ENCODE results near the gene IL6R.

Gene IL6R

DNA sequence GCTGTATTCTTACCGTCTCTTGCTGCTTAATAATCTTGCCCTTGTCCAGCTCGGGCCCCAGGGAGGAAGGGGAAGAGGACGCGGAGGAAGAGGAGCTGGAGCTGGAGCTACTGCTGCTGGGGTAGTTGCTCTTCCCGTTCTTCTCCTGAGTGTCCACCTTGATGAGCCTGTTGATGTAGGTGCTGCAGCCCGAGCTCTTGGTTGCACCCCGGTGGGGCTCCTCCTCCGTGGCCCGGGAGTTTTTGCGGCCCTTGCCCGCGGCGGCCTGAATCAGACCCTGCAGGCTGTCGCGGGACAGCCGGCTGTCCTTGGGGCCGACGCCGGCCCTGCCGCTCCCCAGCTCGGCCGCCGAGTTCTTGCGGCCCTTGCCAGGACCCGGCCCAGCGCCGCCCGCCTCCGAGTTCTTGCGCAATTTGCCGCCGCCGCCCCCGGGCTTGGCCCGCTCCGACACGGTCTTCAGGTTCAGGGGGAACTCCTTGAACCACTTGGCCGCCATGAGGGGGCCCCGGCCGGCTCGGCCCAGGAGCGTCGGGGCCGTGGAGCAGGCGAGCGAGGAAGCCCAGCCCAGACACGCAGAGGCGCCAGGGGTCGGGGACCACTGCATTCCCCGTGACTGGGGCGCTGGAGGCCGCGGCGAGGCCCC lies 96.4 kb downstream of the IL6R start:
- Histone ChIP-seq H3K4me3 (replicated peaks; ENCODE audit: insufficient read depth, low read length) (no peak overlapping the region), H3K27me3 (ENCODE audit: insufficient read depth, poor library complexity, severe bottlenecking) (peaks cover 53% of the 10 kb centered on the region), H3K27ac (replicated peaks) (no peak overlapping the region)
- no peak for DNase-seq (ENCODE audit: low read depth in 1 of 2, low spot score in 1 of 2)
- TF ChIP-seq POLR2AphosphoS5 (IDR thresholded peaks at IDR 0.05; ENCODE audit: low read depth) (no peak), SPI1 (IDR thresholded peaks at IDR 0.05; ENCODE audit: borderline replicate concordance, low read depth) (no peak), GABPA (IDR thresholded peaks at IDR 0.05; ENCODE audit: low read depth) (no peak)
- TF ChIP-seq, protein P1, sequence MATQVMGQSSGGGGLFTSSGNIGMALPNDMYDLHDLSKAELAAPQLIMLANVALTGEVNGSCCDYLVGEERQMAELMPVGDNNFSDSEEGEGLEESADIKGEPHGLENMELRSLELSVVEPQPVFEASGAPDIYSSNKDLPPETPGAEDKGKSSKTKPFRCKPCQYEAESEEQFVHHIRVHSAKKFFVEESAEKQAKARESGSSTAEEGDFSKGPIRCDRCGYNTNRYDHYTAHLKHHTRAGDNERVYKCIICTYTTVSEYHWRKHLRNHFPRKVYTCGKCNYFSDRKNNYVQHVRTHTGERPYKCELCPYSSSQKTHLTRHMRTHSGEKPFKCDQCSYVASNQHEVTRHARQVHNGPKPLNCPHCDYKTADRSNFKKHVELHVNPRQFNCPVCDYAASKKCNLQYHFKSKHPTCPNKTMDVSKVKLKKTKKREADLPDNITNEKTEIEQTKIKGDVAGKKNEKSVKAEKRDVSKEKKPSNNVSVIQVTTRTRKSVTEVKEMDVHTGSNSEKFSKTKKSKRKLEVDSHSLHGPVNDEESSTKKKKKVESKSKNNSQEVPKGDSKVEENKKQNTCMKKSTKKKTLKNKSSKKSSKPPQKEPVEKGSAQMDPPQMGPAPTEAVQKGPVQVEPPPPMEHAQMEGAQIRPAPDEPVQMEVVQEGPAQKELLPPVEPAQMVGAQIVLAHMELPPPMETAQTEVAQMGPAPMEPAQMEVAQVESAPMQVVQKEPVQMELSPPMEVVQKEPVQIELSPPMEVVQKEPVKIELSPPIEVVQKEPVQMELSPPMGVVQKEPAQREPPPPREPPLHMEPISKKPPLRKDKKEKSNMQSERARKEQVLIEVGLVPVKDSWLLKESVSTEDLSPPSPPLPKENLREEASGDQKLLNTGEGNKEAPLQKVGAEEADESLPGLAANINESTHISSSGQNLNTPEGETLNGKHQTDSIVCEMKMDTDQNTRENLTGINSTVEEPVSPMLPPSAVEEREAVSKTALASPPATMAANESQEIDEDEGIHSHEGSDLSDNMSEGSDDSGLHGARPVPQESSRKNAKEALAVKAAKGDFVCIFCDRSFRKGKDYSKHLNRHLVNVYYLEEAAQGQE (IDR thresholded peaks at IDR 0.05; ENCODE audit: insufficient replicate concordance, low read depth), result no peak
- TF ChIP-seq, protein P2, sequence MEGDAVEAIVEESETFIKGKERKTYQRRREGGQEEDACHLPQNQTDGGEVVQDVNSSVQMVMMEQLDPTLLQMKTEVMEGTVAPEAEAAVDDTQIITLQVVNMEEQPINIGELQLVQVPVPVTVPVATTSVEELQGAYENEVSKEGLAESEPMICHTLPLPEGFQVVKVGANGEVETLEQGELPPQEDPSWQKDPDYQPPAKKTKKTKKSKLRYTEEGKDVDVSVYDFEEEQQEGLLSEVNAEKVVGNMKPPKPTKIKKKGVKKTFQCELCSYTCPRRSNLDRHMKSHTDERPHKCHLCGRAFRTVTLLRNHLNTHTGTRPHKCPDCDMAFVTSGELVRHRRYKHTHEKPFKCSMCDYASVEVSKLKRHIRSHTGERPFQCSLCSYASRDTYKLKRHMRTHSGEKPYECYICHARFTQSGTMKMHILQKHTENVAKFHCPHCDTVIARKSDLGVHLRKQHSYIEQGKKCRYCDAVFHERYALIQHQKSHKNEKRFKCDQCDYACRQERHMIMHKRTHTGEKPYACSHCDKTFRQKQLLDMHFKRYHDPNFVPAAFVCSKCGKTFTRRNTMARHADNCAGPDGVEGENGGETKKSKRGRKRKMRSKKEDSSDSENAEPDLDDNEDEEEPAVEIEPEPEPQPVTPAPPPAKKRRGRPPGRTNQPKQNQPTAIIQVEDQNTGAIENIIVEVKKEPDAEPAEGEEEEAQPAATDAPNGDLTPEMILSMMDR (IDR thresholded peaks at IDR 0.05; ENCODE audit: insufficient read depth, low read length), result no peak

DNA sequence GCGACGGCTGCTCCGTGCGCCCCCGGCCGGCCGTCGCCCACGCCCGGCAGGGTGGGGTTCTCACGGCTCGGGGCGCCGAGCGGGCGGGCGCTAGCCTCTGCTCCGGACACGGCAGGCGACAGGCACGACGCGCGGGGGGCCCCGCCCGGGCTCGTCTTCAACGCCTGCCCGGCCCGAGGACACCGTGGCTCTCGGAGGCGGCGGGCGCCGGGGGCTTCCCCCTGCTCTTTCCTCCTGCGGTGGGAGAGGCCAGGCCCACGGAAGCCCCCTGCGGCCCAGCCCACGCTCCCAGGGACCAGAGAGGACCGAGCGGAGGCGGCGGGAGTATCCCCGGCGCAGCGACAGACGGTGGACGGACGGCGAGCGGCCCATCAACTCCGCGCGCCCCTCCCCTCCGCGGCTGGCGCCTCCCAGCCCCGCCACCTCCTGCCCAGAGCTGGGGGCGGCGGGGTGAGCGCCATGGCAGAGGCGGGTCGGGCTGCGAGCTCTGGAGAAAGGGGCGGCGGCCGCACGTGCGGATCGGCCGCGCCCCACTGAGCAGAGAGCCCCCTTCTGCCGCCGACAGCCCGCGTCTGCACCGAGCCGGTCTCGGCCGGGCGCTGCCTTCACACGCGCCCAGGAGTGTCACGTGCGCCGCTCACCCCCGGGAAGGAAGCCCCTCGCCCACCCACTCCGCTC lies 97.1 kb downstream of the IL6R start, which contains the start of the genes SHE and TDRD10:
TSS of gene SHE (minus strand) at position 347 of the 678 bp plus-strand sequence. CDS start 386 bp downstream, outside the sequence.
TSS of gene TDRD10 (plus strand) at position 154 of the 678 bp plus-strand sequence. CDS start 4,685 bp downstream, outside the sequence.
- no peak for TF ChIP-seq POLR2AphosphoS5 (IDR thresholded peaks at IDR 0.05; ENCODE audit: low read depth)
- TF ChIP-seq GABPA (IDR thresholded peaks at IDR 0.05; ENCODE audit: low read depth), result no peak
- no peak for TF ChIP-seq SPI1 (IDR thresholded peaks at IDR 0.05; ENCODE audit: borderline replicate concordance, low read depth)
- TF ChIP-seq, protein P1 (IDR thresholded peaks at IDR 0.05; ENCODE audit: insufficient replicate concordance, low read depth), result no peak
- TF ChIP-seq, protein P2 (IDR thresholded peaks at IDR 0.05; ENCODE audit: insufficient read depth, low read length), result no peak
- H3K27ac ChIP-seq (replicated peaks), result no peak within 1 kb of the TSS
- no peak for DNase-seq (ENCODE audit: low read depth in 1 of 2, low spot score in 1 of 2)
- H3K27me3 ChIP-seq (ENCODE audit: insufficient read depth, poor library complexity, severe bottlenecking), result peaks cover 55% of the 10 kb centered on the region
- H3K4me3 ChIP-seq (replicated peaks; ENCODE audit: insufficient read depth, low read length), result no peak within 1 kb of the TSS

DNA sequence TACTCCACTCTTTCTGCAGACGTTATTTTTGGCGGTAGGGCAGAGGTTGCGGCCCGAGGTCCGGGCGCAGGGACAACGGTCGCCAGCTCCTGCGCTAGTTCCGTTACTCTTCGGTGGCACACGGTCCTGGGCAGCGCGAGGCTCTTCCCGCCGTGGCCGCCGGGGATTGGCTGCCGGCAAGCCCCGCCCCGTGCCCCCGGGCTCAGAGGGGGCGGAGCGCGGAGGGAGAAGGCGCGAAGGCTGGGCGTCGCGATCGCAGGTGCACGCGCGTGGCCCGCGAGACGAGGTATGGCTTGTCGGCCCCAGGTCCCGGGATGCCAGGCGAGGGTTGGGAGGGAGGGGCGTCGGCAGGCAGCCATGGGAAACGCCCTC lies 97.6 kb downstream of the IL6R start:
- Histone ChIP-seq H3K27ac (replicated peaks) (no peak overlapping the region), H3K27me3 (ENCODE audit: insufficient read depth, poor library complexity, severe bottlenecking) (peaks cover 55% of the 10 kb centered on the region), H3K4me3 (replicated peaks; ENCODE audit: insufficient read depth, low read length) (no peak overlapping the region)
- TF ChIP-seq POLR2AphosphoS5 (IDR thresholded peaks at IDR 0.05; ENCODE audit: low read depth) (no peak), SPI1 (IDR thresholded peaks at IDR 0.05; ENCODE audit: borderline replicate concordance, low read depth) (no peak), GABPA (IDR thresholded peaks at IDR 0.05; ENCODE audit: low read depth) (no peak)
- TF ChIP-seq, protein P1 (IDR thresholded peaks at IDR 0.05; ENCODE audit: insufficient replicate concordance, low read depth), result no peak
- TF ChIP-seq, protein P2 (IDR thresholded peaks at IDR 0.05; ENCODE audit: insufficient read depth, low read length), result no peak
- no peak for DNase-seq (ENCODE audit: low read depth in 1 of 2, low spot score in 1 of 2)
